HEK293 (cell line): ENCODE measurements around the gene CHRNE.

Source experiments
- BCL11B ChIP-seq: fragments of 450-650 bp; formaldehyde crosslinking; IDR thresholded peaks from 2 replicates; pipeline ENCODE4 v1.5.1; 2016; ENCODE audit warnings: low read depth, missing biosample characterization, missing genetic modification characterization
- KLF10 ChIP-seq: fragments of 450-650 bp; IDR thresholded peaks from 2 replicates; pipeline ENCODE4 v1.5.1; 2018; ENCODE audit warnings: missing biosample characterization, mild to moderate bottlenecking, missing genetic modification characterization
- SP7 ChIP-seq: fragments of 450-650 bp; formaldehyde crosslinking; IDR thresholded peaks from 2 replicates; pipeline ENCODE4 v1.5.1; 2016; ENCODE audit warnings: missing biosample characterization, missing genetic modification characterization
- YY2 ChIP-seq: fragments of 450-650 bp; formaldehyde crosslinking; IDR thresholded peaks from 2 replicates; pipeline ENCODE4 v1.5.1; 2016; ENCODE audit warnings: missing biosample characterization, missing genetic modification characterization
- ZBTB17 ChIP-seq: fragments of 450-650 bp; formaldehyde crosslinking; IDR thresholded peaks from 2 replicates; pipeline ENCODE4 v1.5.1; 2016; ENCODE audit warnings: missing biosample characterization, missing genetic modification characterization
- ZBTB48 ChIP-seq: fragments of 450-650 bp; formaldehyde crosslinking; IDR thresholded peaks from 2 replicates; pipeline ENCODE4 v1.5.1; 2016; ENCODE audit warnings: missing biosample characterization, missing genetic modification characterization
- ZFHX2 ChIP-seq: fragments of 450-650 bp; formaldehyde crosslinking; conservative IDR thresholded peaks from 2 replicates; pipeline ENCODE4 v1.5.1; 2016; ENCODE audit warnings: missing biosample characterization, missing genetic modification characterization
- ZNF10 ChIP-seq: fragments of 450-650 bp; formaldehyde crosslinking; IDR thresholded peaks from 2 replicates; pipeline ENCODE4 v1.5.1; 2017; ENCODE audit warnings: missing biosample characterization, missing genetic modification characterization
- ZNF19 ChIP-seq: fragments of 450-650 bp; formaldehyde crosslinking; IDR thresholded peaks from 2 replicates; pipeline ENCODE4; 2016; ENCODE audit warnings: missing biosample characterization, missing genetic modification characterization, low read depth
- ZNF266 ChIP-seq: fragments of 450-650 bp; formaldehyde crosslinking; IDR thresholded peaks from 2 replicates; pipeline ENCODE4 v1.5.1; 2016; ENCODE audit warnings: missing biosample characterization, missing genetic modification characterization, low read depth
- ZNF423 ChIP-seq: fragments of 450-650 bp; formaldehyde crosslinking; IDR thresholded peaks from 2 replicates; pipeline ENCODE4 v1.5.1; 2016; ENCODE audit warnings: missing biosample characterization, missing genetic modification characterization
- ZNF514 ChIP-seq: fragments of 450-650 bp; formaldehyde crosslinking; IDR thresholded peaks from 2 replicates; pipeline ENCODE4 v1.5.1; 2016; ENCODE audit warnings: missing biosample characterization, missing genetic modification characterization
- ZNF561 ChIP-seq: fragments of 450-650 bp; IDR thresholded peaks from 2 replicates; pipeline ENCODE4 v1.5.1; 2018; ENCODE audit warnings: missing biosample characterization, missing genetic modification characterization, borderline replicate concordance
- ZNF571 ChIP-seq: fragments of 450-650 bp; formaldehyde crosslinking; IDR thresholded peaks from 2 replicates; pipeline ENCODE4 v1.5.0; 2017; ENCODE audit warnings: missing biosample characterization, missing genetic modification characterization
- ZNF596 ChIP-seq: fragments of 450-650 bp; IDR thresholded peaks from 2 replicates; pipeline ENCODE4 v1.5.0; 2018; ENCODE audit warnings: missing biosample characterization, mild to moderate bottlenecking, missing genetic modification characterization, moderate library complexity
- ZNF670 ChIP-seq: fragments of 450-650 bp; formaldehyde crosslinking; IDR thresholded peaks from 2 replicates; pipeline ENCODE4 v1.5.1; 2016; ENCODE audit warnings: missing biosample characterization, missing genetic modification characterization, low read depth
- ZNF701 ChIP-seq: fragments of 450-650 bp; formaldehyde crosslinking; IDR thresholded peaks from 2 replicates; pipeline ENCODE4 v1.5.1; 2016; ENCODE audit warnings: missing biosample characterization, missing genetic modification characterization
- ZSCAN30 ChIP-seq: fragments of 450-650 bp; IDR thresholded peaks from 2 replicates; pipeline ENCODE4 v1.5.1; 2018; ENCODE audit warnings: missing biosample characterization, mild to moderate bottlenecking, missing genetic modification characterization, moderate library complexity
- TF ChIP-seq, protein P1 (sequence below): fragments of 450-650 bp; formaldehyde crosslinking; conservative IDR thresholded peaks from 2 replicates; pipeline ENCODE4 v1.5.1; 2016; ENCODE audit warnings: low read depth, missing biosample characterization, missing genetic modification characterization
- TF ChIP-seq, protein P2 (sequence below): fragments of 450-650 bp; formaldehyde crosslinking; IDR thresholded peaks from 2 replicates; pipeline ENCODE4 v1.5.1; 2017; ENCODE audit warnings: missing biosample characterization, missing genetic modification characterization
- TF ChIP-seq, protein P3 (sequence below): fragments of 450-650 bp; formaldehyde crosslinking; IDR thresholded peaks from 2 replicates; pipeline ENCODE4 v1.5.1; 2016; ENCODE audit warnings: missing biosample characterization, missing genetic modification characterization
- TF ChIP-seq, protein P4 (sequence below): fragments of 450-650 bp; formaldehyde crosslinking; IDR thresholded peaks from 2 replicates; pipeline ENCODE4 v1.5.1; 2016; ENCODE audit warnings: missing biosample characterization, missing genetic modification characterization
- TF ChIP-seq, protein P5 (sequence below): fragments of 450-650 bp; formaldehyde crosslinking; IDR thresholded peaks from 2 replicates; pipeline ENCODE4 v1.5.1; 2016; ENCODE audit warnings: missing biosample characterization, missing genetic modification characterization
- TF ChIP-seq, protein P6 (sequence below): fragments of 450-650 bp; formaldehyde crosslinking; IDR thresholded peaks from 2 replicates; pipeline ENCODE4 v1.5.1; 2016; ENCODE audit warnings: missing biosample characterization, missing genetic modification characterization
- TF ChIP-seq, protein P7 (sequence below): fragments of 450-650 bp; formaldehyde crosslinking; IDR thresholded peaks from 2 replicates; pipeline ENCODE4 v1.5.1; 2016; ENCODE audit warnings: missing biosample characterization, missing genetic modification characterization

The CHRNE gene

DNA sequence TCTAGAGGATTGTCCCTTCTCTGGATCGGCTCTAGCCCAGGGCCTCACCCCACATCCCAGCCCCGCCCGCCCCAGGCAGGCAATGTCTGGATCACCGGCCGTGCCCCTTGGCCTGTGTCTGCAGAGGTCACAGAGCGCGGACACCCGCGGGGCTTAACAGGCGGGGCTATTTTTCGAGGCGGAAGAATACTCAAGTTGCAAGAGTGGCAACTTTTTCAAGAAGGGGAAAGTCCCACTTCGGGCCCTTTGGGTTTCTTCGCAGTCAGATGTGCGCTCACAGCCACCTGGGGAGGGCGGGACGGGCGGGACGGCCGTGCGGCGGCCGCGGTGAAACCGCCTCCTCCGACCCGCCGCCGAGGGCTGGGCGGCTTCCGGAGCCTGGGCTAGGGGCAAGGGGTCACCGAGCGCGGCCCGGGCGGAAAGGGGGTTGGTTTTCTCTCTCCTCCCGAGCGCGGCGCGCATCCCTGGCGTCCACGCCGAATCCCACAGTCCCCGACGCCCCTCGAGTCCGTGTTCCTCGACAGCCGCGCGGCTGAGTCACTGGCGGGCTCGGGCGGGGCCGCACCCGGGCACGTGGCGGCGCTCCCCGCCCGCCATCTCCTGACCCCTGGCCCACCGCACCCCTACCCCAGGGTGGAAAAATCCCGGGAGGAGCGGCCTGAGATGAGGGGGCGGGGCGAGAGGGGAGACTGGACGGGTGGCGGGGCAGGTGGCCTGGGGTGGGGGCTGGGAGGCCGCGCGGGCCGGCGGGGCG lies 46.6 kb upstream of the CHRNE start (continued):
- TF ChIP-seq, protein P1, sequence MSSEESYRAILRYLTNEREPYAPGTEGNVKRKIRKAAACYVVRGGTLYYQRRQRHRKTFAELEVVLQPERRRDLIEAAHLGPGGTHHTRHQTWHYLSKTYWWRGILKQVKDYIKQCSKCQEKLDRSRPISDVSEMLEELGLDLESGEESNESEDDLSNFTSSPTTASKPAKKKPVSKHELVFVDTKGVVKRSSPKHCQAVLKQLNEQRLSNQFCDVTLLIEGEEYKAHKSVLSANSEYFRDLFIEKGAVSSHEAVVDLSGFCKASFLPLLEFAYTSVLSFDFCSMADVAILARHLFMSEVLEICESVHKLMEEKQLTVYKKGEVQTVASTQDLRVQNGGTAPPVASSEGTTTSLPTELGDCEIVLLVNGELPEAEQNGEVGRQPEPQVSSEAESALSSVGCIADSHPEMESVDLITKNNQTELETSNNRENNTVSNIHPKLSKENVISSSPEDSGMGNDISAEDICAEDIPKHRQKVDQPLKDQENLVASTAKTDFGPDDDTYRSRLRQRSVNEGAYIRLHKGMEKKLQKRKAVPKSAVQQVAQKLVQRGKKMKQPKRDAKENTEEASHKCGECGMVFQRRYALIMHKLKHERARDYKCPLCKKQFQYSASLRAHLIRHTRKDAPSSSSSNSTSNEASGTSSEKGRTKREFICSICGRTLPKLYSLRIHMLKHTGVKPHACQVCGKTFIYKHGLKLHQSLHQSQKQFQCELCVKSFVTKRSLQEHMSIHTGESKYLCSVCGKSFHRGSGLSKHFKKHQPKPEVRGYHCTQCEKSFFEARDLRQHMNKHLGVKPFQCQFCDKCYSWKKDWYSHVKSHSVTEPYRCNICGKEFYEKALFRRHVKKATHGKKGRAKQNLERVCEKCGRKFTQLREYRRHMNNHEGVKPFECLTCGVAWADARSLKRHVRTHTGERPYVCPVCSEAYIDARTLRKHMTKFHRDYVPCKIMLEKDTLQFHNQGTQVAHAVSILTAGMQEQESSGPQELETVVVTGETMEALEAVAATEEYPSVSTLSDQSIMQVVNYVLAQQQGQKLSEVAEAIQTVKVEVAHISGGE: 0 out of 2 replicates have a peak, but pooled peaks have one; percentile 32
- TF ChIP-seq ZNF514 (no peak), SP7 (tag by site-specific recombination) (peak; percentile 75; the same call in 1 of the 2 replicates), ZNF670 (no peak), YY2 (peak; percentile 46; the same call in 1 of the 2 replicates), ZNF596 (0 out of 2 replicates have a peak, but pooled peaks have one; percentile 26), ZNF266 (tag by site-specific recombination) (no peak), ZNF10 (peak; percentile 75), ZFHX2 (peak; percentile 48), ZBTB48 (tag by site-specific recombination) (peak; percentile 96), BCL11B (peak; percentile 86), ZNF561 (no peak; the same call in 1 of the 2 replicates), ZNF19 (tag by site-specific recombination) (no peak), ZNF701 (tag by site-specific recombination) (no peak), ZSCAN30 (tag by site-specific recombination) (peak; percentile 36; the same call in 1 of the 2 replicates), ZNF423 (tag by site-specific recombination) (0 out of 2 replicates have a peak, but pooled peaks have one; percentile 47), KLF10 (tag by site-specific recombination) (peak; percentile 41; the same call in 1 of the 2 replicates), ZBTB17 (no peak), ZNF571 (tag by site-specific recombination) (no peak)
- TF ChIP-seq, protein P2, sequence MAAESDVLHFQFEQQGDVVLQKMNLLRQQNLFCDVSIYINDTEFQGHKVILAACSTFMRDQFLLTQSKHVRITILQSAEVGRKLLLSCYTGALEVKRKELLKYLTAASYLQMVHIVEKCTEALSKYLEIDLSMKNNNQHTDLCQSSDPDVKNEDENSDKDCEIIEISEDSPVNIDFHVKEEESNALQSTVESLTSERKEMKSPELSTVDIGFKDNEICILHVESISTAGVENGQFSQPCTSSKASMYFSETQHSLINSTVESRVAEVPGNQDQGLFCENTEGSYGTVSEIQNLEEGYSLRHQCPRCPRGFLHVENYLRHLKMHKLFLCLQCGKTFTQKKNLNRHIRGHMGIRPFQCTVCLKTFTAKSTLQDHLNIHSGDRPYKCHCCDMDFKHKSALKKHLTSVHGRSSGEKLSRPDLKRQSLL (tag by site-specific recombination): no peak
- TF ChIP-seq, protein P3, sequence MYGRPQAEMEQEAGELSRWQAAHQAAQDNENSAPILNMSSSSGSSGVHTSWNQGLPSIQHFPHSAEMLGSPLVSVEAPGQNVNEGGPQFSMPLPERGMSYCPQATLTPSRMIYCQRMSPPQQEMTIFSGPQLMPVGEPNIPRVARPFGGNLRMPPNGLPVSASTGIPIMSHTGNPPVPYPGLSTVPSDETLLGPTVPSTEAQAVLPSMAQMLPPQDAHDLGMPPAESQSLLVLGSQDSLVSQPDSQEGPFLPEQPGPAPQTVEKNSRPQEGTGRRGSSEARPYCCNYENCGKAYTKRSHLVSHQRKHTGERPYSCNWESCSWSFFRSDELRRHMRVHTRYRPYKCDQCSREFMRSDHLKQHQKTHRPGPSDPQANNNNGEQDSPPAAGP (tag by site-specific recombination): peak; percentile 98
- TF ChIP-seq, protein P4, sequence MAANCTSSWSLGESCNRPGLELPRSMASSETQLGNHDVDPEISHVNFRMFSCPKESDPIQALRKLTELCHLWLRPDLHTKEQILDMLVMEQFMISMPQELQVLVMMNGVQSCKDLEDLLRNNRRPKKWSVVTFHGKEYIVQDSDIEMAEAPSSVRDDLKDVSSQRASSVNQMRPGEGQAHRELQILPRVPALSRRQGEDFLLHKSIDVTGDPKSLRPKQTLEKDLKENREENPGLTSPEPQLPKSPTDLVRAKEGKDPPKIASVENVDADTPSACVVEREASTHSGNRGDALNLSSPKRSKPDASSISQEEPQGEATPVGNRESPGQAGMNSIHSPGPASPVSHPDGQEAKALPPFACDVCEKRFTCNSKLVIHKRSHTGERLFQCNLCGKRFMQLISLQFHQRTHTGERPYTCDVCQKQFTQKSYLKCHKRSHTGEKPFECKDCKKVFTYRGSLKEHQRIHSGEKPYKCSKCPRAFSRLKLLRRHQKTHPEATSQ: peak; percentile 78; the same call in 1 of the 2 replicates
- TF ChIP-seq, protein P5, sequence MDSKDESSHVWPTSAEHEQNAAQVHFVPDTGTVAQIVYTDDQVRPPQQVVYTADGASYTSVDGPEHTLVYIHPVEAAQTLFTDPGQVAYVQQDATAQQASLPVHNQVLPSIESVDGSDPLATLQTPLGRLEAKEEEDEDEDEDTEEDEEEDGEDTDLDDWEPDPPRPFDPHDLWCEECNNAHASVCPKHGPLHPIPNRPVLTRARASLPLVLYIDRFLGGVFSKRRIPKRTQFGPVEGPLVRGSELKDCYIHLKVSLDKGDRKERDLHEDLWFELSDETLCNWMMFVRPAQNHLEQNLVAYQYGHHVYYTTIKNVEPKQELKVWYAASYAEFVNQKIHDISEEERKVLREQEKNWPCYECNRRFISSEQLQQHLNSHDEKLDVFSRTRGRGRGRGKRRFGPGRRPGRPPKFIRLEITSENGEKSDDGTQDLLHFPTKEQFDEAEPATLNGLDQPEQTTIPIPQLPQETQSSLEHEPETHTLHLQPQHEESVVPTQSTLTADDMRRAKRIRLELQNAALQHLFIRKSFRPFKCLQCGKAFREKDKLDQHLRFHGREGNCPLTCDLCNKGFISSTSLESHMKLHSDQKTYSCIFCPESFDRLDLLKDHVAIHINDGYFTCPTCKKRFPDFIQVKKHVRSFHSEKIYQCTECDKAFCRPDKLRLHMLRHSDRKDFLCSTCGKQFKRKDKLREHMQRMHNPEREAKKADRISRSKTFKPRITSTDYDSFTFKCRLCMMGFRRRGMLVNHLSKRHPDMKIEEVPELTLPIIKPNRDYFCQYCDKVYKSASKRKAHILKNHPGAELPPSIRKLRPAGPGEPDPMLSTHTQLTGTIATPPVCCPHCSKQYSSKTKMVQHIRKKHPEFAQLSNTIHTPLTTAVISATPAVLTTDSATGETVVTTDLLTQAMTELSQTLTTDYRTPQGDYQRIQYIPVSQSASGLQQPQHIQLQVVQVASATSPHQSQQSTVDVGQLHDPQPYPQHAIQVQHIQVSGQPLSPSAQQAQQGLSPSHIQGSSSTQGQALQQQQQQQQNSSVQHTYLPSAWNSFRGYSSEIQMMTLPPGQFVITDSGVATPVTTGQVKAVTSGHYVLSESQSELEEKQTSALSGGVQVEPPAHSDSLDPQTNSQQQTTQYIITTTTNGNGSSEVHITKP (tag by site-specific recombination): peak; percentile 96
- TF ChIP-seq, protein P6, sequence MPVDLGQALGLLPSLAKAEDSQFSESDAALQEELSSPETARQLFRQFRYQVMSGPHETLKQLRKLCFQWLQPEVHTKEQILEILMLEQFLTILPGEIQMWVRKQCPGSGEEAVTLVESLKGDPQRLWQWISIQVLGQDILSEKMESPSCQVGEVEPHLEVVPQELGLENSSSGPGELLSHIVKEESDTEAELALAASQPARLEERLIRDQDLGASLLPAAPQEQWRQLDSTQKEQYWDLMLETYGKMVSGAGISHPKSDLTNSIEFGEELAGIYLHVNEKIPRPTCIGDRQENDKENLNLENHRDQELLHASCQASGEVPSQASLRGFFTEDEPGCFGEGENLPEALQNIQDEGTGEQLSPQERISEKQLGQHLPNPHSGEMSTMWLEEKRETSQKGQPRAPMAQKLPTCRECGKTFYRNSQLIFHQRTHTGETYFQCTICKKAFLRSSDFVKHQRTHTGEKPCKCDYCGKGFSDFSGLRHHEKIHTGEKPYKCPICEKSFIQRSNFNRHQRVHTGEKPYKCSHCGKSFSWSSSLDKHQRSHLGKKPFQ (tag by site-specific recombination): no peak
- TF ChIP-seq, protein P7, sequence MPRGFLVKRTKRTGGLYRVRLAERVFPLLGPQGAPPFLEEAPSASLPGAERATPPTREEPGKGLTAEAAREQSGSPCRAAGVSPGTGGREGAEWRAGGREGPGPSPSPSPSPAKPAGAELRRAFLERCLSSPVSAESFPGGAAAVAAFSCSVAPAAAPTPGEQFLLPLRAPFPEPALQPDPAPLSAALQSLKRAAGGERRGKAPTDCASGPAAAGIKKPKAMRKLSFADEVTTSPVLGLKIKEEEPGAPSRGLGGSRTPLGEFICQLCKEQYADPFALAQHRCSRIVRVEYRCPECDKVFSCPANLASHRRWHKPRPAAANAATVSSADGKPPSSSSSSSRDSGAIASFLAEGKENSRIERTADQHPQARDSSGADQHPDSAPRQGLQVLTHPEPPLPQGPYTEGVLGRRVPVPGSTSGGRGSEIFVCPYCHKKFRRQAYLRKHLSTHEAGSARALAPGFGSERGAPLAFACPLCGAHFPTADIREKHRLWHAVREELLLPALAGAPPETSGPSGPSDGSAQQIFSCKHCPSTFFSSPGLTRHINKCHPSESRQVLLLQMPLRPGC (tag by site-specific recombination): peak; percentile 45; the same call in 1 of the 2 replicates
